HT1080 (cell line): ENCODE data around the gene AUP1. TPM values are rescaled to one million over a fixed set of nuclear protein-coding genes. Genes with fewer than 3 reads are reported as not detected.

Experiments used
- total RNA-seq: library from RNA; depleted of rRNA; stranded (reverse); fragments of >200 nt; shearing (Covaris generic); gene quantifications from 2 replicates; pipeline ENCODE4 v1.2.3, GENCODE V29; 2014; rRNA removed

Gene AUP1
- total RNA-seq, 1 experiment from 2014 or later: 184 TPM

Other genes starting within 250 kb of the AUP1 start
- not detected in 2 replicates for gene SLC4A5, start 186.3 kb downstream of the AUP1 start, total RNA-seq
- gene DCTN1, start 149.4 kb downstream of the AUP1 start, total RNA-seq: 73.0 and 84.6 TPM in 2 replicates
- gene C2orf81, start 108.1 kb downstream of the AUP1 start, total RNA-seq: 0.37 and 2.2 TPM in 2 replicates
- gene WDR54, start 108.0 kb downstream of the AUP1 start, total RNA-seq: 59.7 and 66.7 TPM in 2 replicates
- 15.8 and 21.1 TPM in 2 replicates for gene RTKN, start 87.8 kb downstream of the AUP1 start, total RNA-seq
- 19.0 and 19.6 TPM in 2 replicates for gene INO80B, start 74.6 kb downstream of the AUP1 start, total RNA-seq
- 31.0 and 47.8 TPM in 2 replicates for gene WBP1, start 71.3 kb downstream of the AUP1 start, total RNA-seq
- gene MOGS, start 64.3 kb downstream of the AUP1 start, total RNA-seq: 66.5 and 68.5 TPM in 2 replicates
- 79.3 and 113 TPM in 2 replicates for gene MRPL53, start 57.0 kb downstream of the AUP1 start, total RNA-seq
- gene CCDC142, start 46.7 kb downstream of the AUP1 start, total RNA-seq: 12.7 and 13.2 TPM in 2 replicates
- gene TTC31, start 46.6 kb downstream of the AUP1 start, total RNA-seq: 18.7 and 26.0 TPM in 2 replicates
- 0.84 and 4.0 TPM in 2 replicates for gene LBX2, start 30.1 kb downstream of the AUP1 start, total RNA-seq
- 27.2 and 29.8 TPM in 2 replicates for gene PCGF1, start 22.0 kb downstream of the AUP1 start, total RNA-seq
- not detected in 2 replicates for gene TLX2, start 15.3 kb downstream of the AUP1 start, total RNA-seq
- gene DQX1, start 3.5 kb downstream of the AUP1 start, total RNA-seq: 0.13 and 0.18 TPM in 2 replicates
- 84.5 and 94.6 TPM in 2 replicates for gene HTRA2, start 227 bp upstream of the AUP1 start, total RNA-seq
- gene LOXL3, start 24.2 kb upstream of the AUP1 start, total RNA-seq: 48.5 and 49.8 TPM in 2 replicates
- 62.1 and 66.8 TPM in 2 replicates for gene DOK1, start 25.0 kb upstream of the AUP1 start, total RNA-seq
- 0.03 and 0.13 TPM in 2 replicates for gene M1AP, start 118.6 kb upstream of the AUP1 start, total RNA-seq
- gene SEMA4F, start 124.5 kb upstream of the AUP1 start, total RNA-seq: 11.6 and 12.7 TPM in 2 replicates